ENCODE data around the gene MAST2. TPM values are rescaled to one million over a fixed set of nuclear protein-coding genes. Genes with fewer than 3 reads are reported as not detected.

MAST2 gene
- total RNA-seq, 1 donor from 2014 or later: 63.9 TPM

GRCh38 chr1:45884700-45885099, 81.3 kb downstream of the MAST2 start:
- H3K27ac Mint-ChIP-seq (ENCODE audit: unreplicated experiment): no peak overlapping the region
- TF ChIP-seq CTCF (IDR thresholded peaks at IDR 0.05): no peak
- no peaks in the 10 kb centered on the region for H3K9me3 Mint-ChIP-seq (ENCODE audit: unreplicated experiment)
- H3K27me3 Mint-ChIP-seq (ENCODE audit: unreplicated experiment): no peaks in the 10 kb centered on the region
- H3K36me3 Mint-ChIP-seq (ENCODE audit: unreplicated experiment): no peaks in the 10 kb centered on the region
- H3K4me3 Mint-ChIP-seq (ENCODE audit: unreplicated experiment): no peak overlapping the region
- peaks cover 14% of the 10 kb centered on the region for H3K4me1 Mint-ChIP-seq (ENCODE audit: unreplicated experiment)
- DNase-seq (ENCODE audit: extremely low spot score, unreplicated experiment): no peak

GRCh38 chr1:45886229-45886628, 82.8 kb downstream of the MAST2 start:
- H3K4me1 Mint-ChIP-seq (ENCODE audit: unreplicated experiment): peaks cover 12% of the 10 kb centered on the region
- H3K27ac Mint-ChIP-seq (ENCODE audit: unreplicated experiment): no peak overlapping the region
- H3K4me3 Mint-ChIP-seq (ENCODE audit: unreplicated experiment): no peak overlapping the region
- no peak for TF ChIP-seq CTCF (IDR thresholded peaks at IDR 0.05)
- no peaks in the 10 kb centered on the region for H3K36me3 Mint-ChIP-seq (ENCODE audit: unreplicated experiment)
- no peaks in the 10 kb centered on the region for H3K9me3 Mint-ChIP-seq (ENCODE audit: unreplicated experiment)
- no peaks in the 10 kb centered on the region for H3K27me3 Mint-ChIP-seq (ENCODE audit: unreplicated experiment)
- no peak for DNase-seq (ENCODE audit: extremely low spot score, unreplicated experiment)

- DNase-seq (ENCODE audit: extremely low spot score, unreplicated experiment): no peak
- Mint-ChIP-seq H3K27ac (ENCODE audit: unreplicated experiment) (no peak overlapping the region), H3K9me3 (ENCODE audit: unreplicated experiment) (no peaks in the 10 kb centered on the region), H3K4me3 (ENCODE audit: unreplicated experiment) (no peak overlapping the region), H3K27me3 (ENCODE audit: unreplicated experiment) (no peaks in the 10 kb centered on the region), H3K4me1 (ENCODE audit: unreplicated experiment) (peaks cover 21% of the 10 kb centered on the region), H3K36me3 (ENCODE audit: unreplicated experiment) (no peaks in the 10 kb centered on the region)
- no peak for TF ChIP-seq CTCF (IDR thresholded peaks at IDR 0.05)
These were observed 83.9 kb downstream of the MAST2 start for GRCh38 chr1:45887156-45887842.

- DNase-seq (ENCODE audit: extremely low spot score, unreplicated experiment): no peak
- Mint-ChIP-seq H3K27ac (ENCODE audit: unreplicated experiment) (peak overlapping the region; percentile 34), H3K4me1 (ENCODE audit: unreplicated experiment) (peaks cover 30% of the 10 kb centered on the region), H3K27me3 (ENCODE audit: unreplicated experiment) (no peaks in the 10 kb centered on the region), H3K9me3 (ENCODE audit: unreplicated experiment) (no peaks in the 10 kb centered on the region), H3K36me3 (ENCODE audit: unreplicated experiment) (no peaks in the 10 kb centered on the region), H3K4me3 (ENCODE audit: unreplicated experiment) (no peak overlapping the region)
- no peak for TF ChIP-seq CTCF (IDR thresholded peaks at IDR 0.05)
These were observed 86.7 kb downstream of the MAST2 start for GRCh38 chr1:45890078-45890477.

GRCh38 chr1:45891087-45891486, 87.7 kb downstream of the MAST2 start:
- Mint-ChIP-seq H3K4me1 (ENCODE audit: unreplicated experiment) (peaks cover 34% of the 10 kb centered on the region), H3K36me3 (ENCODE audit: unreplicated experiment) (no peaks in the 10 kb centered on the region), H3K27me3 (ENCODE audit: unreplicated experiment) (no peaks in the 10 kb centered on the region), H3K27ac (ENCODE audit: unreplicated experiment) (peak overlapping the region; percentile 44), H3K9me3 (ENCODE audit: unreplicated experiment) (no peaks in the 10 kb centered on the region), H3K4me3 (ENCODE audit: unreplicated experiment) (no peak overlapping the region)
- no peak for DNase-seq (ENCODE audit: extremely low spot score, unreplicated experiment)
- no peak for TF ChIP-seq CTCF (IDR thresholded peaks at IDR 0.05)

Data from osteocyte (in vitro differentiated cells).